Activated B cell treated with CpG ODN at 0.5 μM for 24 hours (primary cell): ENCODE measurements around the gene SCIMP. TPM values are rescaled to one million over a fixed set of nuclear protein-coding genes. Genes with fewer than 3 reads are reported as not detected.
"Not testable (repeated sequence)": the region's sequence is repeated elsewhere in the genome, so short reads cannot be mapped to it uniquely, and the experiment has no call there.

Experiments used
- ATAC-seq: fragments of 200-7000 bp; cut with Tn5 transposase; one replicate; pipeline ENCODE4 v1.10.0; 2021; ENCODE audit warnings: low read depth, mild to moderate bottlenecking, moderate library complexity
- CTCF ChIA-PET: fragments of 350-600 bp; sonication (Branson Sonifier 250); formaldehyde crosslinking; loops from one replicate; lab custom pipeline; 2021; ENCODE audit warnings: antibody characterized with exemption; lab: Charles Lee
- POLR2A ChIA-PET: fragments of 350-600 bp; sonication (Branson Sonifier 250); formaldehyde crosslinking; loops from one replicate; lab custom pipeline; 2021; ENCODE audit warnings: antibody characterized with exemption; lab: Charles Lee
- DNase-seq: peaks from one replicate; pipeline ENCODE4 v3.0.0; 2022
- H3K27ac Mint-ChIP-seq: one replicate; pipeline ENCODE4 v1.8.0; 2020; ENCODE audit warnings: mixed read lengths
- H3K27me3 Mint-ChIP-seq: one replicate; pipeline ENCODE4 v1.8.0; 2021; ENCODE audit warnings: mixed read lengths
- H3K36me3 Mint-ChIP-seq: one replicate; pipeline ENCODE4 v1.8.0; 2021; ENCODE audit warnings: low read depth, mixed read lengths
- H3K4me1 Mint-ChIP-seq: one replicate; pipeline ENCODE4 v1.8.0; 2021; ENCODE audit warnings: mixed read lengths
- H3K4me3 Mint-ChIP-seq: one replicate; pipeline ENCODE4 v1.8.0; 2020; ENCODE audit warnings: mild to moderate bottlenecking, mixed read lengths
- H3K9me3 Mint-ChIP-seq: one replicate; pipeline ENCODE4 v1.8.0; 2020; ENCODE audit warnings: mixed read lengths
- CTCF ChIP-seq: fragments of 200-600 bp; IDR thresholded peaks from one replicate; pipeline ENCODE4 v1.8.0; 2022; ENCODE audit warnings: antibody characterized with exemption, mild to moderate bottlenecking
- intact Hi-C: fragments of 100-400 bp; cut with micrococcal nuclease; formaldehyde crosslinking; loops from one replicate; pipeline ENCODE4 v1.15.1; 2024
- total RNA-seq: library from RNA; stranded (reverse); gene quantifications from 2 replicates; pipeline ENCODE4 v1.2.3, GENCODE V29; 2022

SCIMP gene
- total RNA-seq, 1 donor from 2014 or later = 23.4 TPM

- Mint-ChIP-seq H3K27me3 (no peaks in the 10 kb centered on the region), H3K36me3 (peaks cover 41% of the 10 kb centered on the region), H3K4me1 (peaks cover 100% of the 10 kb centered on the region), H3K4me3 (peak overlapping the region; percentile 75), H3K27ac (peak overlapping the region; percentile 98), H3K9me3 (no peaks in the 10 kb centered on the region)
- intact Hi-C loops = loop anchor here (2.0 kb wide), 1 partner anchor 16 kb away; no protein-coding TSS in a partner anchor
- TF ChIP-seq CTCF = no peak
- DNase-seq = no peak
- ChIA-PET POLR2A (interaction anchor here (0.7 to 10.8 kb wide), 12 partner anchors 8 to 261 kb away, joined by 3 to 130 read pairs (median 7); partner anchors contain the start of genes NUP88, RPAIN and SCIMP), CTCF (interaction anchor here (0.7 to 4.9 kb wide), 5 partner anchors 9 to 35 kb away, joined by 3 to 35 read pairs (median 4); no protein-coding TSS in a partner anchor)
- peak; percentile 56 for ATAC-seq
Measured at GRCh38 chr17:5226940-5227878, 7.5 kb downstream of the SCIMP start.

GRCh38 chr17:5225668-5226457 lies 8.8 kb downstream of the SCIMP start:
- ChIA-PET POLR2A (interaction anchor here (0.6 to 10.8 kb wide), 19 partner anchors 9 to 279 kb away, joined by 3 to 130 read pairs (median 5); partner anchors contain the start of genes NUP88, RPAIN, SCIMP and ZNF594), CTCF (interaction anchor here (0.5 to 4.9 kb wide), 7 partner anchors 10 to 208 kb away, joined by 3 to 35 read pairs (median 3); no protein-coding TSS in a partner anchor)
- Mint-ChIP-seq H3K27ac (peak overlapping the region; percentile 98), H3K4me1 (peaks cover 100% of the 10 kb centered on the region), H3K36me3 (peaks cover 45% of the 10 kb centered on the region), H3K4me3 (peak overlapping the region; percentile 75), H3K27me3 (no peaks in the 10 kb centered on the region), H3K9me3 (no peaks in the 10 kb centered on the region)
- intact Hi-C loops = loop anchor here (2.0 kb wide), 1 partner anchor 15 kb away; no protein-coding TSS in a partner anchor
- ATAC-seq (peak; percentile 19), DNase-seq (no peak)
- no peak for TF ChIP-seq CTCF

- peaks cover 70% of the 10 kb centered on the region for H3K4me1 Mint-ChIP-seq
- ATAC-seq, H3K9me3 Mint-ChIP-seq, H3K27me3 Mint-ChIP-seq, DNase-seq, CTCF ChIA-PET: not testable (repeated sequence)
- POLR2A ChIA-PET = interaction anchor here (0.7 to 2.2 kb wide), 4 partner anchors 10 to 78 kb away, joined by 5 to 21 read pairs (median 8); partner anchors contain the start of gene SCIMP
- peaks cover 46% of the 10 kb centered on the region for H3K36me3 Mint-ChIP-seq
- intact Hi-C loops = loop anchor here (1.0 kb wide), 2 partner anchors 12 to 15 kb away; no protein-coding TSS in a partner anchor
- H3K4me3 Mint-ChIP-seq = peak overlapping the region; percentile 66
- peak overlapping the region; percentile 98 for H3K27ac Mint-ChIP-seq
Measured at GRCh38 chr17:5221912-5222311, 12.7 kb downstream of the SCIMP start.

GRCh38 chr17:5220074-5220473 lies 14.6 kb downstream of the SCIMP start:
- Mint-ChIP-seq H3K4me1 (peaks cover 64% of the 10 kb centered on the region), H3K36me3 (peaks cover 52% of the 10 kb centered on the region), H3K27ac (peak overlapping the region; percentile 98), H3K4me3 (no peak overlapping the region), H3K9me3 (no peaks in the 10 kb centered on the region), H3K27me3 (no peaks in the 10 kb centered on the region)
- intact Hi-C loops = no loop called here
- TF ChIP-seq CTCF = no peak
- no peak for DNase-seq
- POLR2A ChIA-PET = interaction anchor here (0.6 to 1.9 kb wide), 7 partner anchors 9 to 109 kb away, joined by 3 to 16 read pairs (median 7); no protein-coding TSS in a partner anchor
- ATAC-seq = no peak
- CTCF ChIA-PET = interaction anchor here (0.6 to 1.6 kb wide), 2 partner anchors 17 to 28 kb away, joined by 3 to 5 read pairs; partner anchors contain the start of gene ZNF594

- Mint-ChIP-seq H3K27me3 (no peaks in the 10 kb centered on the region), H3K9me3 (no peaks in the 10 kb centered on the region), H3K36me3 (peaks cover 57% of the 10 kb centered on the region), H3K27ac (peak overlapping the region; percentile 98), H3K4me3 (no peak overlapping the region), H3K4me1 (peaks cover 62% of the 10 kb centered on the region)
- CTCF ChIA-PET = interaction anchor here (0.6 to 1.6 kb wide), 2 partner anchors 18 to 28 kb away, joined by 3 to 5 read pairs; partner anchors contain the start of gene ZNF594
- no peak for TF ChIP-seq CTCF
- POLR2A ChIA-PET = interaction anchor here (0.6 to 1.9 kb wide), 4 partner anchors 9 to 52 kb away, joined by 4 to 12 read pairs (median 8); no protein-coding TSS in a partner anchor
- intact Hi-C loops = no loop called here
- no peak for ATAC-seq
- DNase-seq = no peak
Measured at GRCh38 chr17:5219536-5219935, 15.1 kb downstream of the SCIMP start.

GRCh38 chr17:5217562-5217961 lies 17.1 kb downstream of the SCIMP start:
- CTCF ChIA-PET = not testable (repeated sequence)

More at GRCh38 chr17:5217562-5217961, 17.1 kb downstream of the SCIMP start:
- Mint-ChIP-seq H3K4me1 (peaks cover 59% of the 10 kb centered on the region), H3K36me3 (peaks cover 66% of the 10 kb centered on the region)
- H3K4me3 Mint-ChIP-seq, H3K27me3 Mint-ChIP-seq, H3K9me3 Mint-ChIP-seq, ATAC-seq, H3K27ac Mint-ChIP-seq, intact Hi-C loops, DNase-seq: not testable (repeated sequence)
- POLR2A ChIA-PET = interaction anchor here (1.1 to 2.2 kb wide), 3 partner anchors 8 to 19 kb away, joined by 3 to 7 read pairs (median 4); no protein-coding TSS in a partner anchor
